Measurements from ENCODE around the gene SCUBE3.

Gene SCUBE3

DNA sequence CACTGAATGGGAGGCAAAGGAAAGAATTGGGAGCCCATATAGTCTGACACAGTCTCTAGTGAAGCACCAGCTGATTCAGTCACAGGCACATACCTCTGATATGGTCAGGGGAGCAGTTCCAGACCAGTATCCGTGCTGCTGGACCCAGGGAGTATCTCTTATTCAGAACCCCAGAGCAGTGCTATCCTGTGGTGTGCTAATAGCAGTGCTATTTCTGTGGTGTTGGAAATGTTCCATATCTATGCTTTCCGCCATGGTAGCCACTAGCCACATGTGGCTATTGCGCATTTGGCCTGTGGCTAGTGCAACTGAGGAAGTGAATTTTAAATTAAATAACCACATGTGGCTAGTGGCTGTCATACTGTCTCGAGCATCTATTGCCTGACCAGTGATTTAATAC, 11.0 kb downstream of the SCUBE3 start:
- no peak overlapping the region for H3K4me3 ChIP-seq (ENCODE audit: extremely low read depth, insufficient read depth, low read length, poor library complexity, severe bottlenecking)
- H3K4me1 ChIP-seq (ENCODE audit: control insufficient read depth, insufficient read depth, low read length, poor library complexity, severe bottlenecking): peaks cover 14% of the 10 kb centered on the region
- H3K27ac ChIP-seq (ENCODE audit: low read depth, low read length, severe bottlenecking): no peak overlapping the region
- H3K36me3 ChIP-seq (ENCODE audit: control insufficient read depth, insufficient read depth, low read length): peaks cover 43% of the 10 kb centered on the region
- 85 to 100% methylated on average over 1 to 2 of the region's 4 CpGs for WGBS, 2 experiments (ENCODE audit: insufficient coverage in 2 of 2)
- no peaks in the 10 kb centered on the region for H3K9me3 ChIP-seq (ENCODE audit: control insufficient read depth, low read length)

DNA sequence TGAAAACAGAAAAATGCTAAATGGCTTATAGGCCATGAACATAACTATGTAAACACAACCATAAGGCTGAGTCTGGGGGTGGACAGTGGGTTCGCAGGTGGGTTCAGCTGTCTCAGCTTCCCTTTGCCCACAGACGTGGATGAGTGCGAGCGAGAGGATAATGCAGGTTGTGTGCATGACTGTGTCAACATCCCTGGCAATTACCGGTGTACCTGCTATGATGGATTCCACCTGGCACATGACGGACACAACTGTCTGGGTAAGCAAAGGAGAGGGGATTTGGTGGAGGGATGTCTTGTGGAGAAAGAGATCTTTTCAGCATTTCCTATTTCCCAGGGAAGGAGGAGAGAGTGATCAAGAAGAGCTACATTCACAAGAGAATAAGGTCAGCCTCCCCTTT, 14.7 kb downstream of the SCUBE3 start:
- H3K27ac ChIP-seq (ENCODE audit: low read depth, low read length, severe bottlenecking): no peak overlapping the region
- H3K36me3 ChIP-seq (ENCODE audit: control insufficient read depth, insufficient read depth, low read length): peaks cover 65% of the 10 kb centered on the region
- H3K4me3 ChIP-seq (ENCODE audit: extremely low read depth, insufficient read depth, low read length, poor library complexity, severe bottlenecking): no peak overlapping the region
- H3K4me1 ChIP-seq (ENCODE audit: control insufficient read depth, insufficient read depth, low read length, poor library complexity, severe bottlenecking): no peaks in the 10 kb centered on the region
- WGBS, 2 experiments (ENCODE audit: insufficient coverage in 2 of 2): 98 to 100% methylated on average over 6 of the region's 6 CpGs
- H3K9me3 ChIP-seq (ENCODE audit: control insufficient read depth, low read length): no peaks in the 10 kb centered on the region

DNA sequence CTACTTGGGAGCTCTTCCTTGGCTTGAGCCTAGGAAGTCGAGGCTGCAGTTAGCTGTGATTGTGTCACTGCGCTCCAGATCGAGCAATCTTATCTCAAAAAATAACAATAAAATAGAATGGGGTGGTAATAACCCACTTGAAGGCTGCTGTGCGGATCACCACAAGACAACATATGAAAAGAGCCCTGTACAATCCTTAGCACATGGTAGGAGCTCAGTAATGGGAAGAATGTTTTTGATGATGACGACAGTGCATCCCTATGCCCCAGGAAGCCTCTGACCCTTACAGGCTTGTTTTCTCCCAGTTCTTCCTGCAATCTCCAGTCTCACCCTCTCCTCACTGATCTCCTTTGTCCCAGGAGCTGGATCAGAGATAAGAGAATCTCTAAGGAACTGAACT, 15.5 kb downstream of the SCUBE3 start:
- H3K27ac ChIP-seq (ENCODE audit: low read depth, low read length, severe bottlenecking): no peak overlapping the region
- no CpG with 5 or more reads among the region's 5 CpGs for WGBS, 2 experiments (ENCODE audit: insufficient coverage in 2 of 2)
- H3K9me3 ChIP-seq (ENCODE audit: control insufficient read depth, low read length): peaks cover 4% of the 10 kb centered on the region
- peaks cover 66% of the 10 kb centered on the region for H3K36me3 ChIP-seq (ENCODE audit: control insufficient read depth, insufficient read depth, low read length)
- no peak overlapping the region for H3K4me3 ChIP-seq (ENCODE audit: extremely low read depth, insufficient read depth, low read length, poor library complexity, severe bottlenecking)
- no peaks in the 10 kb centered on the region for H3K4me1 ChIP-seq (ENCODE audit: control insufficient read depth, insufficient read depth, low read length, poor library complexity, severe bottlenecking)

GRCh38 chr6:35230498-35230897, 16.7 kb downstream of the SCUBE3 start:
- Histone ChIP-seq H3K4me1 (ENCODE audit: control insufficient read depth, insufficient read depth, low read length, poor library complexity, severe bottlenecking) (no peaks in the 10 kb centered on the region), H3K36me3 (ENCODE audit: control insufficient read depth, insufficient read depth, low read length) (peaks cover 66% of the 10 kb centered on the region), H3K27ac (ENCODE audit: low read depth, low read length, severe bottlenecking) (no peak overlapping the region), H3K9me3 (ENCODE audit: control insufficient read depth, low read length) (peaks cover 16% of the 10 kb centered on the region), H3K4me3 (ENCODE audit: extremely low read depth, insufficient read depth, low read length, poor library complexity, severe bottlenecking) (no peak overlapping the region)
- 100% methylated on average over 1 of the region's 1 CpG; no CpG with 5 or more reads in 1 of the 2 experiments for WGBS, 2 experiments (ENCODE audit: insufficient coverage in 2 of 2)

GRCh38 chr6:35230950-35231349, 17.2 kb downstream of the SCUBE3 start:
- peaks cover 19% of the 10 kb centered on the region for H3K9me3 ChIP-seq (ENCODE audit: control insufficient read depth, low read length)
- peaks cover 70% of the 10 kb centered on the region for H3K36me3 ChIP-seq (ENCODE audit: control insufficient read depth, insufficient read depth, low read length)
- no peaks in the 10 kb centered on the region for H3K4me1 ChIP-seq (ENCODE audit: control insufficient read depth, insufficient read depth, low read length, poor library complexity, severe bottlenecking)
- WGBS, 2 experiments (ENCODE audit: insufficient coverage in 2 of 2): no CpG with 5 or more reads among the region's 1 CpG
- H3K27ac ChIP-seq (ENCODE audit: low read depth, low read length, severe bottlenecking): no peak overlapping the region
- no peak overlapping the region for H3K4me3 ChIP-seq (ENCODE audit: extremely low read depth, insufficient read depth, low read length, poor library complexity, severe bottlenecking)

- H3K36me3 ChIP-seq (ENCODE audit: control insufficient read depth, insufficient read depth, low read length): peaks cover 76% of the 10 kb centered on the region
Measured at GRCh38 chr6:35231563-35231962, 17.8 kb downstream of the SCUBE3 start.

GRCh38 chr6:35234901-35235300, 21.1 kb downstream of the SCUBE3 start:
- Histone ChIP-seq H3K27ac (ENCODE audit: low read depth, low read length, severe bottlenecking) (no peak overlapping the region), H3K36me3 (ENCODE audit: control insufficient read depth, insufficient read depth, low read length) (peaks cover 85% of the 10 kb centered on the region), H3K9me3 (ENCODE audit: control insufficient read depth, low read length) (peaks cover 19% of the 10 kb centered on the region), H3K4me1 (ENCODE audit: control insufficient read depth, insufficient read depth, low read length, poor library complexity, severe bottlenecking) (peaks cover 18% of the 10 kb centered on the region), H3K4me3 (ENCODE audit: extremely low read depth, insufficient read depth, low read length, poor library complexity, severe bottlenecking) (no peak overlapping the region)
- 54 to 75% methylated on average over 3 to 4 of the region's 4 CpGs for WGBS, 2 experiments (ENCODE audit: insufficient coverage in 2 of 2)

More at GRCh38 chr6:35231563-35231962, 17.8 kb downstream of the SCUBE3 start:
- peaks cover 19% of the 10 kb centered on the region for H3K9me3 ChIP-seq (ENCODE audit: control insufficient read depth, low read length)
- H3K4me3 ChIP-seq (ENCODE audit: extremely low read depth, insufficient read depth, low read length, poor library complexity, severe bottlenecking): no peak overlapping the region
- no peaks in the 10 kb centered on the region for H3K4me1 ChIP-seq (ENCODE audit: control insufficient read depth, insufficient read depth, low read length, poor library complexity, severe bottlenecking)
- 97 to 100% methylated on average over 7 of the region's 7 CpGs for WGBS, 2 experiments (ENCODE audit: insufficient coverage in 2 of 2)
- H3K27ac ChIP-seq (ENCODE audit: low read depth, low read length, severe bottlenecking): no peak overlapping the region

DNA sequence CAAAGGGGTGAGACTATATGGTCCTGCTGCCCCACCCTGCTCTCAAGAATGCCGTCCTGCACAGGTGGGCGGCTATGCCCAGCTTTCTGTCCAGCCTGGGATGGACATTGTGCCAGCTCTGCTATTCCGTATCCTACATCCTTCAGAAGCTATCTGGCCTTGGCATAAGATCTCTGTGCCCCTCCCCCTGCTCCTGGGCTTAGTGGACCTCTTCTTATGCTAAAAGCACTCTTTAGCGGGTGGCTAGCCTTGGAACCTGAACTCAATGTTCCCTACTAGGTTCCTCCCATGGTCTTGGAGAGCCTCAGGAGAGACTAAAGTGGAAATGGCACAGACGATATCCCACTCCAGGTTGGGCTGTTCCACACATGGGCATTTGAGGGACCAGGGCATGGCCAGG, 22.5 kb downstream of the SCUBE3 start:
- H3K9me3 ChIP-seq (ENCODE audit: control insufficient read depth, low read length): peaks cover 19% of the 10 kb centered on the region
- H3K27ac ChIP-seq (ENCODE audit: low read depth, low read length, severe bottlenecking): no peak overlapping the region
- WGBS, 2 experiments (ENCODE audit: insufficient coverage in 2 of 2): 94 to 97% methylated on average over 3 to 5 of the region's 5 CpGs
- H3K36me3 ChIP-seq (ENCODE audit: control insufficient read depth, insufficient read depth, low read length): peaks cover 87% of the 10 kb centered on the region
- no peak overlapping the region for H3K4me3 ChIP-seq (ENCODE audit: extremely low read depth, insufficient read depth, low read length, poor library complexity, severe bottlenecking)
- H3K4me1 ChIP-seq (ENCODE audit: control insufficient read depth, insufficient read depth, low read length, poor library complexity, severe bottlenecking): peaks cover 22% of the 10 kb centered on the region

DNA sequence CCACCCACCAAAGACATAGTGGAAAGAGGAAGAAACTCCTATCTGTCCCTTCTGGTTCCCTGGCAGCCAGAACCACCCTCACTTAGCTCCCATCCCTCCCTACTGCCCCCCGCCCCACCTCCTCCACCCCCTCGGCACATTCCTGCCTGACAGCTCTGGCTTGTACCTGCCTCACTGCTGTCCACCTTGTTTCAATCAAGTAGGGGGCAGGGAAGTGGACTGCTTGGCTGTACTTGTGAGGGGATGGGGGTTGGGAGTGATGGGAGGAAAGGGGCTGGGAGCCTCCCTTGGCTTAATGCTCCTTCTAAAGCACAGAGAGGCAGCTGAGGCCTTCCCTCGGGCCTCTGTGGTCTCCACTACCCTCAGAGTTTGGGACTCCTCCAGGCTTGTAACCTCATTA, 23.7 kb downstream of the SCUBE3 start:
- no peak overlapping the region for H3K27ac ChIP-seq (ENCODE audit: low read depth, low read length, severe bottlenecking)
- H3K9me3 ChIP-seq (ENCODE audit: control insufficient read depth, low read length): peaks cover 19% of the 10 kb centered on the region
- WGBS, 2 experiments (ENCODE audit: insufficient coverage in 2 of 2): 50% methylated on average over 1 of the region's 3 CpGs; no CpG with 5 or more reads in 1 of the 2 experiments
- peaks cover 30% of the 10 kb centered on the region for H3K4me1 ChIP-seq (ENCODE audit: control insufficient read depth, insufficient read depth, low read length, poor library complexity, severe bottlenecking)
- H3K4me3 ChIP-seq (ENCODE audit: extremely low read depth, insufficient read depth, low read length, poor library complexity, severe bottlenecking): no peak overlapping the region
- peaks cover 75% of the 10 kb centered on the region for H3K36me3 ChIP-seq (ENCODE audit: control insufficient read depth, insufficient read depth, low read length)

GRCh38 chr6:35238843-35239289, 25.1 kb downstream of the SCUBE3 start:
- Histone ChIP-seq H3K4me3 (ENCODE audit: extremely low read depth, insufficient read depth, low read length, poor library complexity, severe bottlenecking) (no peak overlapping the region), H3K4me1 (ENCODE audit: control insufficient read depth, insufficient read depth, low read length, poor library complexity, severe bottlenecking) (peaks cover 30% of the 10 kb centered on the region), H3K9me3 (ENCODE audit: control insufficient read depth, low read length) (peaks cover 17% of the 10 kb centered on the region), H3K36me3 (ENCODE audit: control insufficient read depth, insufficient read depth, low read length) (peaks cover 69% of the 10 kb centered on the region), H3K27ac (ENCODE audit: low read depth, low read length, severe bottlenecking) (peak overlapping the region; percentile 36)
- WGBS, 2 experiments (ENCODE audit: insufficient coverage in 2 of 2): 9 to 17% methylated on average over 1 to 3 of the region's 3 CpGs

DNA sequence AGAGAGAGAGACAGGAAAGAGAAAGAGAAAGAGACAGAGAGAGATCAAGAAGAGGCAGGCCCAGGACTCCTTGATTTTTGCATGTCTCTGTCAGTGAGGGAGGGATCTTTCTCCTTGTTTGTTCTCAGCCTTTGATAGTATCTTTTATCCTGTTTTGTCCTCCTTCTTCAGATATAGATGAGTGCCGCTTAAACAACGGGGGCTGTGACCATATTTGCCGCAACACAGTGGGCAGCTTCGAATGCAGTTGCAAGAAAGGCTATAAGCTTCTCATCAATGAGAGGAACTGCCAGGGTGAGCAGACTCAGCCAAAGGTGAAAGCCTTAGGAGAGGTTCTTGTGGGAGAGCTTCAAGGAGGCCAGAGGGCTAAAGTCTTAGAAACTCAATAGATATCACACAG, 25.8 kb downstream of the SCUBE3 start:
- H3K9me3 ChIP-seq (ENCODE audit: control insufficient read depth, low read length): peaks cover 12% of the 10 kb centered on the region
- peaks cover 69% of the 10 kb centered on the region for H3K36me3 ChIP-seq (ENCODE audit: control insufficient read depth, insufficient read depth, low read length)
- no peak overlapping the region for H3K4me3 ChIP-seq (ENCODE audit: extremely low read depth, insufficient read depth, low read length, poor library complexity, severe bottlenecking)
- WGBS, 2 experiments (ENCODE audit: insufficient coverage in 2 of 2): 88 to 94% methylated on average over 4 of the region's 4 CpGs
- no peak overlapping the region for H3K27ac ChIP-seq (ENCODE audit: low read depth, low read length, severe bottlenecking)
- H3K4me1 ChIP-seq (ENCODE audit: control insufficient read depth, insufficient read depth, low read length, poor library complexity, severe bottlenecking): peaks cover 30% of the 10 kb centered on the region

All from mesodermal cell (in vitro differentiated cells).